Ureter (tissue), 1 donor: Measurements from ENCODE around the gene ETV7. TPM values are rescaled to one million over a fixed set of nuclear protein-coding genes. Genes with fewer than 3 reads are reported as not detected.
A peak's percentile ranks its signal among the peaks of the same experiment; 100 is the strongest.
"Not testable (repeated sequence)": the region's sequence is repeated elsewhere in the genome, so short reads cannot be mapped to it uniquely, and the experiment has no call there.

ENCODE experiments used
- DNase-seq: peaks from one replicate; pipeline ENCODE4 v3.0.0-alpha.2; 2020; ENCODE audit warnings: low spot score
- total RNA-seq: library from RNA; stranded (reverse); gene quantifications from one replicate; pipeline ENCODE4 v1.2.4, GENCODE V29; 2023
- donor health status: DM: yes; HTN: yes; CAD: no.

Gene ETV7
- total RNA-seq, 1 donor from 2014 or later, result 7.6 TPM

DNA sequence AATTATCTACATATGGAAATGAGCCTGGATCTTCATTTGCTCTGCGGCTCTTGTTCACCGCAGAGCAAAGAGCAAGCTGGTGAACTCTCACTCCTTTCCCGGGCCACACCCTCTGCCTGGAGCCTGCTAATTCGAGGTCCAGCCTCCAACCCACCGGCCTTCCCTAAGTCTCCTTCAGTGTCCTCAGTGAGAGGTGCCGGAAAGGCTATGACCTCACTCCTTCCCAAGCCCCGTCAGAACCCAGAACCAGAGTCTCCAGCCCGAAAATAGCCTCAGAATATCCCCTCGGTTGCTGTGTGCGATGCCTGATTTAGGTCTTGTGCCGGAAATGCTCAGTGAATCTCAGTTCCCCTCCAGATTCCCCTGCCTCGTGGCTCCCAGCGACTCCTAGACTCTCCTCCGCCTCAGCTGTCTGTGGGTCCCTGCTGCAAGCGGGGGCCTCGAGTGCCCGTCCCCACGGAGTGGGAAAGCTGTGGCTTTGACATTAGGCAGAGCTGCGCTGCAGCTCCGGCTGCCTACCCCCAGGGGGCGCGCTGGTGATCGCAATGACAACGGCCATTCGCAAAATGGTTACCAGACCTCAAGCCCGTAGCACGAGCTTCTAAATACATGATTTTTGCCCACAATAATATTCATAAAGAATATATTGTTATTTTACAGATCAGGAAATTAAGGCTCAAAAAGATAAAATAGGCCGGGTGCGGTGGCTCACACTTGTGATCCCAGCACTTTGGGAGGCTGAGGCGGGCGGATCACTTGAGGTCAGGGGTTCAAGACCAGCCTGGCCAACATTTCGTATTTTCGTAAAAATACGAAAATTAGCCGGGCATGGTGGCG, 46.6 kb downstream of the ETV7 start:
- DNase-seq, result peak; percentile 72

DNA sequence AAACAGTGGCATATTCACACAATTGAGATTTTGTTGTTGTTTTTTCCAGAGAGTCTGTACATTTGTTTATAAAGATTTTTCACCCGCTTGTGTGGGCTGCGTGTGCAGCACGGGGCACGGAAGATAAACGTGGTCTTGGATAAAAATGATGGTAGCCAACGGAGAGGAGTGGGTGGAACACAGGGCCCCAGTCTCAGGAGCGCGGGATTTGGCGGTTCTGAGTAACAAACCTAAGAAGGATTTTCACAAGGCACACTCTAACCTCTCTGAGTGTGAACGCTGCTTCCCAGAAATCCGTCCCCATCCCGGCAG, 47.2 kb downstream of the ETV7 start:
- DNase-seq, result no peak

DNA sequence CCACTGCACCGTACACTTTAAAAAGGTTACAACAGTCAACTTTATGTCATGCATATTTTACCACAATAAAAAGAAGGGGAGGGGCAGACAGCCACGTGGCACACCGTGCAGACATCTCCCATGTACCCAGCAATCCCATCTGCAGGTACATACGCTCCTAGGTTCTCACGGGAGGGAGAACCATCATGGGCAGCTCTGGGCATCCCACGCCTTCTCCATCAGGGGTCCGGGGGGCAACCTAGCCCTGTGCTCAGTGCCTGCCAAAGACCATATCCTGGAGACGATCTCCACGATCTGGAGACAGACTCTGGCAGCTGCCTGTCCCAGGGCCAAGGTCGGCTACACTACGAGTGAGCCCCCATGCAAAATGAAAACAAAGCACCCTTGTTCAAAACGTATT, 48.3 kb downstream of the ETV7 start:
- no peak for DNase-seq

GRCh38 chr6:36338223-36338622, 49.2 kb downstream of the ETV7 start:
- not testable (repeated sequence) for DNase-seq

DNA sequence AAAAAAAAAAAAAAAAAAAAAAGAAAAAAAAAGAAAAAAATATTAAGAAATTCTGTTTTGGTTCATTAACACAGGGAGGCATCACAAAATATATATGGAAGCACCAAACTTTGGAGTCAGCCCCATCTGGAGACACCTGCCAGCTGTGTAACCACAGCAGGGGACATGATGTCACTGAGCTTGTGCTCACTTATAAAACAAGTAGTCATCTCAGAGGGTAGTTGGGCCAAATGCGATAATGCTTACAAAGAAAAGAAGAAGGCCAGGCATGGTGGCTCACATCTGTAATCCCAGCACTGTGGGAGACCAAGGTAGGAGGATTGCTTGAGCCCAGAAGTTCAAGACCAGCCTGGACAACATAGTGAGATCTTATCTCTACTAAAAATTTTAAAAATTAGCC, 49.7 kb downstream of the ETV7 start:
- no peak for DNase-seq

- DNase-seq, result no peak
Observed at GRCh38 chr6:36336779-36337241, 50.7 kb downstream of the ETV7 start, which contains the start of gene BNIP5. Gene BNIP5 (minus strand): TSS chr6:36336888. CDS start chr6:36330690, 6,198 bp downstream.

- DNase-seq, result no peak
Observed at GRCh38 chr6:36336208-36336710, 51.2 kb downstream of the ETV7 start.

- no peak for DNase-seq
Observed at GRCh38 chr6:36335465-36336207, 51.8 kb downstream of the ETV7 start.

- DNase-seq, result no peak
Observed at GRCh38 chr6:36334832-36335459, 52.5 kb downstream of the ETV7 start.

DNA sequence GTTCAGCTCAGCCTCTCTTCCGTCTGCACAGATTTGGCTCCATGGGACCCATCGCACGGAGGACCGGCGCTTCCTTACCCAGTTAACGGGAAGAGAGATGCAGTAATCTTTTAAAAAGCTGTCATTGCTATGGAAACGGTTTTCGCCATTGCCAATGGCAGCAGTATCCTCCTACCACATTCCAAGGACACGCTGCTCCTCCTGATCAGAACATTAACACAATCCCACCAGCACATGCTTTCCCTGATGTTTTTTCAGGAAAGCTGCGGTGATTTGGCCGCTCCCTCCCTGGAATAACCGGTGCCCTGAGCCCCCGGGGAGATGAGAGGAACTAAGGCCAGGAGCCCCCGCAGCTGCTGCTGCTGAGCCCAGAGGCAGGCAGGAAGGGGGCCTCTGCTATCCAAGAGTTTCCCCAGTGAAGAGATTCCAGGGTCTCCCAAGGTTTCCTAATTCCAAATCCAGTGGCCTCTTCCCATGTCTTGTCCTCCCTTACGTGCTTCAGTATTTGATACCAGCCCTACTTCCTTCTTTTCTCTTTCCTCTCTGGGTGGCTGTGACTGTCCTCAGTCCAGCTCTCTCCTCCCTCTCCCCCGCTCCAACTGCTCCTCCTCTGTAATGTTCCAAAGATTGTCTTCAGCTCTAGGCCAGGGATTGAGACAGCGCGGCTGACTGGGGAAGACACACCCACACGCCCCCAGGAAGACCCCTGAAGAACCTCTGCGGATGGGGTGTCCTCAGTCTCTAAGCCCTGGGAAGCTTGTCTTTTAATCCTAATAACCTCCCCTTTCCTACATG, 53.3 kb downstream of the ETV7 start:
- DNase-seq, result no peak

GRCh38 chr6:36333171-36333895, 54.1 kb downstream of the ETV7 start:
- DNase-seq, result no peak

DNA sequence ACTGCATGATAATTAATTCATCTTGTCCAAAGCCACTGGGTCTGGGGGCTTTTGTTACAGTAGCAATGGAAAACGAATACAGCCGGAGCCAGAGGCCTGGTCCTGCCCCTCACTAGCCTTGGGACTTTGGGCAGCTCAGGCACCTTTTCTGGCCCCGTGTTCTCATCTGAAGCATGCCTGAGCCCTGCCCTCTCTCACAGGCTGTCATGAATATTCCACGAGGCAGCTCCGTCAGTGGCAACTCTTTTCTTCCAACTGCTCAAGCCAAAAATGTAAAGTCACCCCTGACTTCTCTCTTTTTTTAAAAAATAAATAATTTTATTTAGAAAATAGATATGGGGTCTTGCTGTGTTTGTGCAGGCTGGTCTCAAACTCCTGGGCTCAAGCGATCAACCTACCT, 56.1 kb downstream of the ETV7 start:
- DNase-seq, result no peak

- DNase-seq, result no peak
Observed at GRCh38 chr6:36330366-36330765, 57.1 kb downstream of the ETV7 start.

GRCh38 chr6:36329798-36330291, 57.6 kb downstream of the ETV7 start:
- no peak for DNase-seq

DNA sequence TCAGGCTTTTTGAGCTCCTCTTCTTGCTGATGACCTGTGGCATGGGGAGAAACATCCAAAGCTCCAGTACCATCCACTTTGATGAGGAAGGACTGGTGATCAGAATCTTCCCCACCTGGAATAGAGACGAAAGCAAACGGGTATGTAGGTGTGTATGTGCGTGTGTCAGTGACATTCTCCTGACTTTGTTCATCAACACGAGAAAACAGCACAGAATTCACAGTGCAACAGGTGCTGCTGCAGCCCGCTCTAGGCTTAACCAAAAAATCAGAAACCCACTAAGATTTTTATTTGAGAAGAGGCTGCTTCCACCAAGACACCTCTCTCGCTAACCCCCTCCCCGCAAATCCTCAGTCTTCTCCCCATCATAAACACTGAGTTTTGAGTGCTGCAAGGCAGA, 58.9 kb downstream of the ETV7 start:
- DNase-seq, result no peak

DNA sequence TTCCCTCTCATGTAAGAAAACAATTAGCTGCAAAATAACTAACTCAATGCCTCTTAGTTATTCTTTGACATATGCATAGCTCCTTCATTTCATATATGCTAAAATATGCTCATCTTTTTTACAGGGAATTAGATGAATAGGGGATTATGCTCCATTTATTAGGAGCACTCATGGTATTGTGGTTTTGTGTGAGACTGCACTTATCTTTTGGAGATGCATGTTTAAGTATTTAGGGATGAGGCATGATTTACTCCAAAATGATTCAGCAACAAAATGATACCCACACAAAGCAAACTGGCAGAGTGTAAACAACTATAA, 59.6 kb downstream of the ETV7 start:
- DNase-seq, result no peak

DNA sequence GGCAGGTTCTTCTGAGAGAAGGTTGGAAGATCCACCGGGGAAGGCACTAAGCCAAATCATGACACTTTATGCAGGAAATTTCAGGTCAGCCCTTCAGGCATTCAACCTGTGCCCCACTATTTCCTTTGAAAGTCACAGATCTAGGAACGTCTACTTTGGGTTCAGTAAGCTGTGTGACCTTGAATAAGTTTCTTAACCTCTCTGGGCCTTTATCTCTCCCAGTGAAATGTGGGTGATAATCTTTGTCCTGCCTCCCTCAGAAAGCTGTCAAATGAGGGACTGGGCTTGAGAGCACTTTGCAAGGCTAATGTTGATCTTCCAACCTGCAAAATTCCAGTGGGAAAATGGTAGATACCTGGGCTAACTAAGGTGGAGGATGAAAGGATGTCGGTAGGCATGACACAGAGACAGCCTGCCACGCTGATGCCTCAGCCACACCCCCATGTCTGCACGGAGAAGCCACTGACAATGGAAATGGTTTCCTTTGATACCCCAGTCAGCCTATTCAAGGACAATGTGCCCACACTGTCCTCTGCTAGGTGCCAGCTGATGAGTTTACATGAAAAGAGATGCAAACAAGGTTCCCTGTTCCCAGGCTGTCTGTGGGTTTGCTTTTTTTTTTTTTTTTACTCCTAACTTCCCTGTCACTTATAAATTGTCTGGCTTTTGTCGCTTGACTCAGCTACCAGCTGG, 60.1 kb downstream of the ETV7 start:
- no peak for DNase-seq

- no peak for DNase-seq
Observed at GRCh38 chr6:36326356-36326995, 61.0 kb downstream of the ETV7 start.

- no peak for DNase-seq
Observed at GRCh38 chr6:36324715-36325114, 62.8 kb downstream of the ETV7 start.

DNA sequence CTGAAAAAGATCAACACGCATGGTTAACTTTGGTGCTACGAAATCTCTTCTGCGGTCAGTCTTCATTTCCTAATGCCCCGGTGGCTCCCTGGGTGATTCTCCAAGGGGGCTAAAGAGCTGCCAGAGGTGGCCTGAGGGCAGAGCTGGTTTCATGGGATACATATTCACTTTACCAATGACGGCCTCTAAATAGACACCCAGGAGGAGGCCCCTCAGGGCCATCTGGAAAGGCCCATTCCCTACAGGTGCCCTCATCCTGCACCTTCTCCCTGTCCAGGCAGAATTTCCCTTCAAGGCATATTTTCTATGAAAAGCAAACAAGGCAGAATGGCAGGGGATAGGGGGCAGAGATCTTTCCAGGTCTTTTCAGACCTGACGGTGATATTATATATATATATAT, 63.3 kb downstream of the ETV7 start:
- DNase-seq, result no peak
